Jurkat, Clone E6-1 (cell line): ENCODE measurements around the gene SLC6A20.

Source experiments
- DNase-seq: peaks from one replicate; pipeline ENCODE4 v3.0.0-alpha.2; 2011; ENCODE audit warnings: low read depth, low spot score
- H3K4me3 ChIP-seq: 2 replicates; pipeline ENCODE4 v1.5.1; 2011; ENCODE audit warnings: mild to moderate bottlenecking, low read length, control low read depth, moderate library complexity

The SLC6A20 gene

GRCh38 chr3:45741742-45742460, 54.4 kb downstream of the SLC6A20 start:
- H3K4me3 ChIP-seq, result no peak overlapping the region
- no peak for DNase-seq

GRCh38 chr3:45741247-45741646, 55.1 kb downstream of the SLC6A20 start:
- no peak overlapping the region for H3K4me3 ChIP-seq
- no peak for DNase-seq

- no peak for DNase-seq
- no peak overlapping the region for H3K4me3 ChIP-seq
These were observed 56.3 kb downstream of the SLC6A20 start for GRCh38 chr3:45739991-45740390.

- no peak overlapping the region for H3K4me3 ChIP-seq
- no peak for DNase-seq
These were observed 59.1 kb downstream of the SLC6A20 start for GRCh38 chr3:45737234-45737633.

GRCh38 chr3:45736707-45737106, 59.6 kb downstream of the SLC6A20 start:
- no peak for DNase-seq
- no peak overlapping the region for H3K4me3 ChIP-seq

DNA sequence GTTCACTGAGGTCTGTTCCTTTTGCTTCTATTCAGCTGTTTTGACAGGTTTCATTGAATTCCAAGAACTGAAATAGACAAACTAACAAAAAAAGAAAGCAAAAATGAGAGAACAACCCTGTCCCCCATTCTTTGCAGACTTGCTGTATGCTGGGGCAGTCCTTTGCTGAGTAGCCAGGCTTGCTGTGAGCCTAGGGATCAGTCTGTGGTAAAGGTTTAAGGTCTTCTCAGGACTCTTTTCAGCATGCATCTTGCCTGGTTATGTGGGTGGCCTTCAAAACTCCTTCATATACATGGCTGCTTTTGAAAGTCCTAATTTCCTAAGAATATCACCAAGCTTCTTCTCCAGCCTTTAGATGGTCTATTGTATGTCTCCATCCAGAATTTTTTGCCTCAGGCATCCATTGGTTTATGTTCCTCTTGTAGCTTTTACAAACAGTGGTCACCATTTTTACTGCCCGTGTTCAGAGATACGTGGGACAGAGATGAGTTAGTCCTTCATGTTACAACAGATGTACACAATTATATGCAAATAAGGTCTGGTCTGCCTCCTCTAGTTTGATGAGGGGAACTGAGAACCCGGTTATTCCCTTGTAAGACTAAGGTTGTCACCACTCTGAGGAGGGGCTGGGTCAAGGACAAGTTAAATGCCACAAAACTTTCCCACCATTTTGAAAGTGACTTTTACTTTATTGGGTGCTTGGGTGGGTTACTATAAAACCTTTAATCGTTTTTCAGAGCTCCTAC, 65.8 kb downstream of the SLC6A20 start:
- DNase-seq, result no peak
- H3K4me3 ChIP-seq, result no peak overlapping the region

- H3K4me3 ChIP-seq, result no peak overlapping the region
- no peak for DNase-seq
These were observed 66.7 kb downstream of the SLC6A20 start for GRCh38 chr3:45729614-45730013.

GRCh38 chr3:45724911-45725310, 71.4 kb downstream of the SLC6A20 start:
- no peak for DNase-seq
- H3K4me3 ChIP-seq, result no peak overlapping the region

- DNase-seq, result no peak
- no peak overlapping the region for H3K4me3 ChIP-seq
These were observed 76.5 kb downstream of the SLC6A20 start for GRCh38 chr3:45719655-45720487.

DNA sequence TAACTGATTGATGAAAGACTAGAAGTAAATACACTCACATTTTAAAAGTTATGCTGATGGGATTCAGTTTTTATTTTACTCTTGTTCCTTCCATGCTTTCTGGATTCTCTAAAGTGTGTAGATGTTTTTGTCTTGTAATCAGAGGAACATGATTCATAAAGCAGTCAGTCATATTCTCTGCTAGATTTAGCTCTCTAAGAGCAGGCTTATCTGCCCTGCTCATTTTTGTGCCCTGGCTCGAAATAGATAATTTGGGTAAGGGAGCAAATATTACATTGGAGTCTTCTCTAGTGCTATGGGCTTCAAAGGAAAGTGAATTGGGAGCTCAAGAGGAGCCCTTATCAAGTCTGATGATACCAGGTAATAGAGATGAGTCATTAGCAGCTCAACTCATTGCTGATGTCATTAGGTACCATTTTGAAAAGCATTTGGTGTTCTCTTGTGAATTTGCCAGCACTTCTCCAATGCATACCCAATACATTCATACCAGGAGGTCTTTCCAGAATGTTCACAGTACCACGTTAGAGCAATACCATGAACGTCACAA, 79.5 kb downstream of the SLC6A20 start:
- no peak for DNase-seq
- H3K4me3 ChIP-seq, result no peak overlapping the region

DNA sequence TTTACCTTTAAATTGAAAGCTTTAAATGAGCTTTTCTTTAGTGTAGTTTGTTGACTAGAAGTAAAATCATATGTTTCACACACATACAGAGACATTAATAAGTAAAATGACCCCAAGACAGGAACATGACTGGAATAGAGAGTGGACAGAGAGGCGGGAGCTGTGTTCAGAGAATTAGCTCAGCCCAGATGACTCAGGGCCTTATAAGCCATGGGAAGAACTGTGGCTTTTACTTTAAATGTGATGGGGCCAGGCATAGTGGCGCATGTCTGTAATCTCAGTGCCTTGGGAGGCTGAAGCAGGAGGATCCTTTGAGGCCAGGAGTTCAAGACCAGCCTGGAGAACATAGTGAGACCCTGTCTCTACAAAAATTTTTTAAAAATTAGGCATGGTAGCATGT, 80.4 kb downstream of the SLC6A20 start:
- no peak overlapping the region for H3K4me3 ChIP-seq
- no peak for DNase-seq

GRCh38 chr3:45712434-45713110, 83.8 kb downstream of the SLC6A20 start:
- no peak overlapping the region for H3K4me3 ChIP-seq
- DNase-seq, result no peak

DNA sequence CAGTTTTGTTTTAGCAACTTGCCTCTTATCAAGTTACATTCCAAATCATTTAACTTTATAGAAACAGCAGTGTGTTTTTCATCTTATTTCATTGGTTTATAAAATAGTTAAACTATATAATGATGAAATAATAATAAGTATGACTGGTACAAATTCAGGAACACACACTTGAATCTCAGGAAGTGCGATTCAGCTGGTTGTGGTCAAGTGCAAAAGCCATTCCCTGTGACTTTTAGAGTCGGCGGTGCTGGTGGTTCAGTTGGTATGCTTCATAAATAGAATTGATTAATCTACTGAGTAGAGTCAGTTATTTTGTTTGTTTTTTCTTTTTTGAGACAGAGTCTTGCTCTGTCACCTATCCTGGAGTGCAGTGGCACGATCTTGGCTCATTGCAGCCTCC, 84.4 kb downstream of the SLC6A20 start:
- H3K4me3 ChIP-seq, result no peak overlapping the region
- DNase-seq, result no peak

GRCh38 chr3:45705839-45706808, 90.2 kb downstream of the SLC6A20 start:
- no peak overlapping the region for H3K4me3 ChIP-seq
- DNase-seq, result no peak
